Ishikawa (cell line): ENCODE measurements around the gene FGD3.
A peak's percentile ranks its signal among the peaks of the same experiment; 100 is the strongest.

Experiments
- CEBPB ChIP-seq: IDR thresholded peaks from 2 replicates; pipeline ENCODE4 v1.6.1; 2012
- CREB1 ChIP-seq: IDR thresholded peaks from 2 replicates; pipeline ENCODE4 v1.6.1; 2012; ENCODE audit warnings: low read depth
- EGR1 ChIP-seq: IDR thresholded peaks from 2 replicates; pipeline ENCODE4 v1.6.1; 2012
- EP300 ChIP-seq: IDR thresholded peaks from 2 replicates; pipeline ENCODE4 v1.6.1; 2012; ENCODE audit warnings: borderline replicate concordance
- FOXM1 ChIP-seq: IDR thresholded peaks from 2 replicates; pipeline ENCODE4 v1.6.1; 2012; ENCODE audit warnings: low read depth, borderline replicate concordance
- MAX ChIP-seq: IDR thresholded peaks from 2 replicates; pipeline ENCODE4 v1.6.1; 2012
- NFIC ChIP-seq: IDR thresholded peaks from 2 replicates; pipeline ENCODE4 v1.6.1; 2012
- RAD21 ChIP-seq: IDR thresholded peaks from 2 replicates; pipeline ENCODE4 v1.6.1; 2012; ENCODE audit warnings: low read depth
- REST ChIP-seq: IDR thresholded peaks from 2 replicates; pipeline ENCODE4 v1.6.1; 2012; ENCODE audit warnings: low read depth, mild to moderate bottlenecking
- TAF1 ChIP-seq: IDR thresholded peaks from 2 replicates; pipeline ENCODE4 v1.6.1; 2012; ENCODE audit warnings: low read depth, mild to moderate bottlenecking
- TCF12 ChIP-seq: IDR thresholded peaks from 2 replicates; pipeline ENCODE4 v1.6.1; 2012; ENCODE audit warnings: low read depth
- TEAD4 ChIP-seq: IDR thresholded peaks from 2 replicates; pipeline ENCODE4 v1.6.1; 2012
- USF1 ChIP-seq: IDR thresholded peaks from 2 replicates; pipeline ENCODE4 v1.6.1; 2012
- YY1 ChIP-seq: IDR thresholded peaks from 2 replicates; pipeline ENCODE4 v1.6.1; 2012; ENCODE audit warnings: low read depth
- ZBTB7A ChIP-seq: IDR thresholded peaks from 2 replicates; pipeline ENCODE4 v1.6.1; 2012; ENCODE audit warnings: low read depth

The FGD3 gene

DNA sequence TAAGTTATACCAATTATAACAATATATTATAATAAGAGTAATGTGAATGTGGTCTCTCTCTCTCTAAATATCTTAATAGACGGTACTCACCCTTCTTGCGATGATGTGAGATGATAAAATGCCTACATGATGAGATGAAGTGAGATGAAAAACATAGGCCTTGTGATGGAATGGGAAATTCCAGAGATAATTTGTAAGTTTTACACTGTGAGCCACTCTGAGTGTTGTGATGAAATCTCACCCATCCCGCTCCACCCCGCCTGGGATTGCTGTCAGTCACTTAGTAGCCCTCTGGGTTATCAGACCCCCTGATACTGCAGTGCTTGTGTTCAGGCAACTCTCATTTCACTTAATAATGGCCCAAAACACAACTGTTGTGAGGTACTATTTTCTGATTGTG is 121.6 kb downstream of the FGD3 start:
- TF ChIP-seq ZBTB7A (no peak), NFIC (no peak), USF1 (no peak), TCF12 (no peak), YY1 (no peak), CEBPB (no peak), EP300 (no peak), FOXM1 (no peak), EGR1 (no peak), REST (no peak), CREB1 (no peak), MAX (no peak), TEAD4 (no peak), RAD21 (no peak), TAF1 (no peak)

GRCh38 chr9:93071464-93071863 is 124.1 kb downstream of the FGD3 start:
- TF ChIP-seq REST = no peak
- TF ChIP-seq USF1 = peak; percentile 98

GRCh38 chr9:93072383-93072795 is 125.1 kb downstream of the FGD3 start:
- no peak for TF ChIP-seq TAF1
- TF ChIP-seq MAX = no peak
- no peak for TF ChIP-seq RAD21
- TF ChIP-seq NFIC = 0 out of 2 replicates have a peak, but pooled peaks have one; percentile 20
- peak; percentile 64 for TF ChIP-seq USF1
- no peak for TF ChIP-seq EP300
- TF ChIP-seq FOXM1 = no peak

- no peak for TF ChIP-seq TAF1
- TF ChIP-seq CREB1 = no peak
- TF ChIP-seq ZBTB7A = no peak
- no peak for TF ChIP-seq FOXM1
- no peak for TF ChIP-seq NFIC
- TF ChIP-seq TEAD4 = no peak
Measured at GRCh38 chr9:93076101-93076791, 128.9 kb downstream of the FGD3 start.

GRCh38 chr9:93076792-93077128 is 129.4 kb downstream of the FGD3 start:
- TF ChIP-seq FOXM1 = no peak
- no peak for TF ChIP-seq TAF1
- no peak for TF ChIP-seq EGR1
- no peak for TF ChIP-seq TCF12
- no peak for TF ChIP-seq USF1
- no peak for TF ChIP-seq EP300
- no peak for TF ChIP-seq CREB1
- no peak for TF ChIP-seq RAD21
- TF ChIP-seq NFIC = no peak
- no peak for TF ChIP-seq ZBTB7A
- TF ChIP-seq TEAD4 = no peak
- no peak for TF ChIP-seq YY1
- no peak for TF ChIP-seq MAX
- TF ChIP-seq CEBPB = no peak
- TF ChIP-seq REST = no peak
